ENCODE results near the gene AOPEP.

The AOPEP gene

GRCh38 chr9:95058121-95058785 is 331.8 kb downstream of the AOPEP start:
- DNase-seq (ENCODE audit: low read depth in 2 of 2), result no peak

GRCh38 chr9:95058795-95059386 is 332.4 kb downstream of the AOPEP start:
- DNase-seq (ENCODE audit: low read depth in 2 of 2), result no peak

GRCh38 chr9:95060234-95060633 is 333.7 kb downstream of the AOPEP start:
- no peak for DNase-seq (ENCODE audit: low read depth in 2 of 2)

GRCh38 chr9:95060916-95061315 is 334.4 kb downstream of the AOPEP start:
- DNase-seq (ENCODE audit: low read depth in 2 of 2), result no peak

- DNase-seq (ENCODE audit: low read depth in 2 of 2), result no peak
These were observed 335.6 kb downstream of the AOPEP start for GRCh38 chr9:95061916-95062595.

- DNase-seq (ENCODE audit: low read depth in 2 of 2), result no peak
These were observed 336.1 kb downstream of the AOPEP start for GRCh38 chr9:95062596-95063065.

GRCh38 chr9:95063300-95063699 is 336.8 kb downstream of the AOPEP start:
- DNase-seq (ENCODE audit: low read depth in 2 of 2), result no peak

GRCh38 chr9:95065224-95065623 is 338.7 kb downstream of the AOPEP start:
- no peak for DNase-seq (ENCODE audit: low read depth in 2 of 2)

GRCh38 chr9:95067057-95067456 is 340.6 kb downstream of the AOPEP start:
- no peak for DNase-seq (ENCODE audit: low read depth in 2 of 2)

GRCh38 chr9:95067897-95068296 is 341.4 kb downstream of the AOPEP start:
- no peak for DNase-seq (ENCODE audit: low read depth in 2 of 2)

GRCh38 chr9:95070549-95071021 is 344.1 kb downstream of the AOPEP start:
- DNase-seq (ENCODE audit: low read depth in 2 of 2), result no peak

GRCh38 chr9:95071450-95071849 is 345.0 kb downstream of the AOPEP start:
- no peak for DNase-seq (ENCODE audit: low read depth in 2 of 2)

GRCh38 chr9:95071925-95072324 is 345.4 kb downstream of the AOPEP start:
- no peak for DNase-seq (ENCODE audit: low read depth in 2 of 2)

GRCh38 chr9:95073042-95073607 is 346.6 kb downstream of the AOPEP start:
- no peak for DNase-seq (ENCODE audit: low read depth in 2 of 2)

- no peak for DNase-seq (ENCODE audit: low read depth in 2 of 2)
These were observed 347.4 kb downstream of the AOPEP start for GRCh38 chr9:95073918-95074317.

GRCh38 chr9:95074632-95075031 is 348.1 kb downstream of the AOPEP start:
- DNase-seq (ENCODE audit: low read depth in 2 of 2), result no peak

GRCh38 chr9:95075700-95076099 is 349.2 kb downstream of the AOPEP start:
- DNase-seq (ENCODE audit: low read depth in 2 of 2), result no peak

- DNase-seq (ENCODE audit: low read depth in 2 of 2), result no peak
These were observed 350.2 kb downstream of the AOPEP start for GRCh38 chr9:95076696-95077052.

GRCh38 chr9:95077053-95077765 is 350.7 kb downstream of the AOPEP start:
- no peak for DNase-seq (ENCODE audit: low read depth in 2 of 2)

- no peak for DNase-seq (ENCODE audit: low read depth in 2 of 2)
These were observed 351.4 kb downstream of the AOPEP start for GRCh38 chr9:95077766-95078370.

GRCh38 chr9:95078511-95078910 is 352.0 kb downstream of the AOPEP start:
- DNase-seq (ENCODE audit: low read depth in 2 of 2), result no peak

- no peak for DNase-seq (ENCODE audit: low read depth in 2 of 2)
These were observed 352.4 kb downstream of the AOPEP start for GRCh38 chr9:95078939-95079338.
